ENCODE measurements around the gene SPATA2. TPM values are rescaled to one million over a fixed set of nuclear protein-coding genes. Genes with fewer than 3 reads are reported as not detected.
"Not testable (repeated sequence)": the region's sequence is repeated elsewhere in the genome, so short reads cannot be mapped to it uniquely, and the experiment has no call there.

The SPATA2 gene
- total RNA-seq, 1 experiment from 2014 or later = 8.3 TPM

DNA sequence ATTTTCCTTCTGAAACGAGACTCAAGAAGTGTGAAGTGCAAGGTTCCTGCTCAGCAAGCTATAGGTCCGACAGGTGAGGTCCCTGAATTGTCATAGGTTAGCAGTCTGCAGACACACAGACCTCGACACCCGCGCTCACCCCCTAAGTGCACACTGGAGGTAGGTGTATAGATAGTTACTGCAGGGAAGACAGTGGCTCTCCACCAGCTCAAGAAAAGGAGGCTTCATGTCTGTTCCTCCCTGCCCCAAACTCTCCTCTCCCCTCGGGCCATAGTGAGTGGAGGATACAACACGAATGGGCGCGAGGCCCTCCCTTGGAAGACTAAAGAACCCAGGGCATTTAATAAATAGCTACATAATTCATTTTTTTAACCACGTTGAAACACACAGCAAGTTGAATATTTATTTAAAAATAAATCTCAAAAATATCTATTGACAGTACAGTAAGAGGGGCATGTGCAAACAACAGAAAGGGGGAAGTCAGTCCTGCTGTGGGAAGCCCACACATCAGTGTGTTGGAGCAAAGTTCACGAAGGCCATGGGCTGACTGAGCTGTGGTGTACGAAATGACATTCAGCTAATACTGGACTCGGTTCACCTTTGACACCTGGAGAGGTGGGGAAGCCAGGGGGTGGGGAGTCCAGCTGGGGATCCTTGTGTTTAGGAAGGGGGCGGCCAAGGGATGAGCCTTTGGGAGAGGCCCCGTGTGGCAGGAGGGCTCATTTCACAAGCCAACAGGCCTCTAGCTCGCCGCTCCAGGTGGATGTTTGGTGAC is 10.7 kb downstream of the SPATA2 start:
- DNase-seq (ENCODE audit: low read depth) = no peak

DNA sequence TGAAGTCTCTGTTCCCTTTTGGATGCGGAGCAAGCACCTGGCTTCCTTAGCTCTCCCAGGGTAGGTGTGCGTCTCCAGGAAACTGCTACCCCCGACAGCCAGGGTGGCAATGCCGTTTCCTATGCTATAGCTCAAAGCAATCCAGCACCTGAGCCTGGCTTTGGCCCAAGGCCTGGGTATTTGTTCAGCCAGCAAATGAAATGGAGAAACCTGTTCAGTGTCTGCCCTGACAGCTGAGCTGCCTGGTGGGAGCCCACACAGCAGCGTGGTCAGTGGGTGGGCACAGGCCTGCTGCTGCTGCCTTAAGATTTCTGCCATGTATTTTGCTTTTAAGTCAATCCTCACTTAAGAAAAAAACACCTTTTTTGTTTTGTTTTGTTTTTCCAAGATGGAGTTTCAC is 13.7 kb downstream of the SPATA2 start:
- no peak for DNase-seq (ENCODE audit: low read depth)

DNA sequence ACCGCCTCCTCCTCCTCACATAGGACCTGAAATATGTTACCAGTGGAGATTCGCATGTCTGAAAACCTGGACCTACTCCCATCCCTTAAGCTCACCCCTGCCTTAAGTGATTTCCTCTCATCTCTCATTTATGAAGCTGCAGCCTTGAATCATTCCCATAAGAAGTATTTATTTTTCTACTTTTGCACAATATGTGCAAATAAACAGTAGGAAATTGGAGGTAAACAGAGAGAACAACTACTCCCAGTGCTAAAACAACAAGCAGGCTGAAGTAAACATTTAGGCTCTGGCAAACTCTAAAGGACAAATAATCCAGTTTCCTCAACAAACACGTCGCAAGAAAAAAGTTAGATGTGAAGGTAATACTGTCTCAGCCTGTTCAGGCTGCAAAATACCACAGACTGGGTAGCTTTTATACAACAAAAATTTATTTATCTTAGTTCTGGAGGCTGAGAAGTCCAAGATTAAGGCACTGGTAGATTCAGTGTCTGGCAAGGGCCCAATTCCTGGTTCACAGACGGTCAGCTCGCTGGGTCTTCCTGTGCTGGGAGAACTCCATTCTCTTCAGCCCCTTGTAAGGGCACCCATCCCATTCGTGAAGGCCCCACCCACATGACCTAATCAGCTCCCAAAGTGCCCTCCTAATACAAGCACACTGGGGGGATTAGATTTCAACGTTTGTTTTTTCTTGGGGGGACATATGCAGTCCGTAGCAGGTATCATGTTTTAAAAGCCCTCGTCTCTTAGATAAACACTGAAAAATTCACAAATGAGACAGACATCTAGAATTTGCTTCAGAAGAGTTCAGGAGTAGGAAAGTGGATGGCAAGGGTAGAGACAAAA is 15.6 kb downstream of the SPATA2 start:
- no peak for DNase-seq (ENCODE audit: low read depth)

DNA sequence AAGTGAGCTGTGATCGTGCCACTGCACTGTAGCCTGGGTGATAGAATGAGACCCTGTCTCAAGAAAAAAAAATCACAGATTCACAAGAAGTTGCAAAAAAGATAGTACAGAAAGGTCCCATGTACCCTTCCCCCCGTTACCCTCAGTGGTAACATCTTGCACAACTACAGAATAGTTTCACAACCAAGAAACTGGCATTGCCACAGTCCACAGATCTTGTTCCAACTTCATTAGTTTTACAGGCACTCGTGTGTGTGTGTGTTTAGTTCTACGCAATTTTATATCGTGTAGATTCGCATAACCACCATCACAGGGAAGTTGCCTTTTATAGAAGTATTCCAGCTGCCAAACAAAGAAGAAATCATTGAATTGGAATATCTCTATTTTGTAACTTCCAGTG is 19.1 kb downstream of the SPATA2 start:
- DNase-seq (ENCODE audit: low read depth) = no peak

DNA sequence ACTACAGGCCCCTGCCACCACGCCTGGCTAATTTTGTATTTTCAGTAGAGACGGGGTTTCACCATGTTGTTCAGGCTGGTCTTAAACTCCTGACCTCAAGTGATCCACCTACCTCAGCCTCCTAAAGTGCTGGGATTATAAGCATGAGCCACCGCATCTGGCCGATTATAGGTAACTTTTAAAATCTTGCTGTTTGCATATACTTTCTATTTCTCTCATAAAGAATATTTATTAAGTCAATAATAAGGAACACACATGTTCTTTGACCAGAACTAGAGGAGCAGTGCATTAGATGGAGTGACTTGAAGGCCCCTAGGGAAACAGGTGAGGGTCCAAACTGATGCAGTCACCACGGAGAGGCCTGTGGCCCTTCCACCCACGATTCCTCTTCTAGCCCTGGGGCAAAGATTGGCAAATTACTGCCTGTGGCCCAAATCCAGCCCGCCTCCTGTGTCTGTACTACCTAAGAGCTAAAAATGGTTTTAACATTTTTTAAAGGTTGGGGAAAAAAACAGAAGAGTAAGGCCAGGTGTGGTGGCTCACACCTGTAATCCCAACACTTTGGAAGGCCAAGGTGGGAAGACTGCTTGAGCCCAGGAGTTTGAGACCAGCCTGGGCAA is 19.7 kb downstream of the SPATA2 start:
- not testable (repeated sequence) for DNase-seq (ENCODE audit: low read depth)

DNA sequence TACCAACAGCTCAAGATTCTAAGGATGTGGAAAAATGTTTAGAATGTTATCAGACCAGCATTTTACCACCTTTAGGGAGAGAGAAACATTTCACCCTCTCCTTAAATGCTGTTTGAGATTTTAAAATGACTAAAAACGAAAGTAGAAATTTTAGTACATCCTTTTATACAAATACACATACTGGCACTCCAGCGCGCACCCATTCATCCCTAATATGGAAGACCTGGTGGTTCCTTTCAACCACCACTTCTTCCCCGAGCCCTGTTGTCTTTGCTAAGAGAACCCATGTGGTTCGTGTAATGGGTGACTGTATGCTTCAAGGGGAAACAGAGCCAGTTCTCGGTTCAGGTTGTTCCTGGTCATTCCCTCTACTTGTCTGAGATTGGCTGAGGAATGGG is 21.3 kb downstream of the SPATA2 start:
- no peak for DNase-seq (ENCODE audit: low read depth)

DNA sequence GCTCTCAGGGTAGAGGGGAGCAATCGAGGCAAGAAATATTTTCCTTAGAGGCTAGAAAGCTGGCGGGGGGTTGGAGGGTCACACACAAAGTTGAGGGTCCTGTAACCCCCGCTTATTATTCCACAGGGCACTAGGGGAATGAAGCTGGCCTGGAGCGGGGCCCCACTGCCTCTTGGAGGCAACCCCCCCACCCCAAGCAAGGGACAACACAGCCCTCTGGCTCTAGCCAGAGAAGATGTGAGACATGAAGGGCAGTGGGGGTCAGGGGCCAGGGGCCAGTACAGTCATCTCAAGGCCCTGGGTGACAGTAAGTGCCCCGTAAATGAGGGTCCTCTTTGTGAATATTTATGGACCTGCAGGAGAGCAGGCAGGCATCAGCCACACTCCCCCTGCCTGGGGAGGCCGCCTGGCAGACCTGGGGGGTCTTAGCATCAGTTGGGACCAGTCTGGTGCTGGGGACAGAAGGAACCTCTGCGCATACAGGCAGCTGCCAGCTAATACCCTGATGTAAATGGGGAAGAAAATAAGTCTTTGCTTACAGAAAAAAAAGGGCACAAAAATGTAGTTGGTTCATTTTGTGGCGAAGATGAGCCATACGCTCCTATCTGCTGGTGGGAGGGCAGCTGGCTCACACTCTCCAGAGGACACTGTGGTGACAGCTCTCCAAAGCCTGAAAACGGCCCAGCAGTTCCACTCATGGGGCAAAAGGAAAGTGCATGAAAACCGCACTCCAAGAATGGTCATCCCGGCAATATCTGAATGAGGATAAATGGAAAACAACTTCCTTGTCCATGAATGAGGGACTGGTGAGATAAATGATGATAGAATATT is 21.9 kb downstream of the SPATA2 start:
- no peak for DNase-seq (ENCODE audit: low read depth)

DNA sequence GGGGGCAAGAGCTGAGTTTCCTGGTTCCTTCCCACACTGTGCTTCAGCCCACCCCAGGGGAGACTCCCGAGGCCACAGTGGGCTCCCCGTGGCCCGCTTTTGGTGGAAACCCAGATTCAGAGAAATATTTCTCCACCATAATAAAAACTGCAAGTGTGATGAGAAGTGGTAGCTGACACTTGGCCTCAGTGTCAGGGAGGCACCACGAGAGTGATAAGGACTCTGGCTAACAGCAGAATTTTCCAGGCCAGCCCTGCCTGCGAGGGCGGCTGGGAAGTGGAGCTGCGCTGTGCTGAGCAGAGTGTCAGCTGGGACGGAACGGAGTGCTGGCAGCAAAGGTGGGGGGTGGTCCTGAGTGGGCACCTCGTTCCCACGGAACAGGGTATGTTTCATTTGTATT is 22.5 kb downstream of the SPATA2 start:
- no peak for DNase-seq (ENCODE audit: low read depth)

DNA sequence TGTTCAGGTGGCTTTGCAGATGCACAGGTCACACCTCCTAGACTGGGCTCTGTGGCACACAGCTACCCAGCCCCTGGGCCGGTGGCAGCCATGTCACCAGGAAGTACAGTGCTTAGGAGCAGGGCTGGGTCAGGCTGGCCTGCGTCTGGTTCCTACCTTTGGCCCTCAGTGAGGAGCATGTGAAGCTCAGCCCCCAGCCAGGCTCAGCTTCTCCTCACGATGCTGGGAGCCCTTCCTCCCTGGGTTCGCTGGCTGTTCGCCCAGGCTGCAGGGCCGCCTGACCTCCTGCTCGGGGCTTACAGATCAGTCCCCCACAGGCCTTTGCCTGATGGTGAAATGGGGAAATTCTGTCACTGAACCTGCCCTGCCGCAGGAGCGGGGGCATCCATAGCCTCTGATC is 23.1 kb downstream of the SPATA2 start:
- DNase-seq (ENCODE audit: low read depth) = no peak

DNA sequence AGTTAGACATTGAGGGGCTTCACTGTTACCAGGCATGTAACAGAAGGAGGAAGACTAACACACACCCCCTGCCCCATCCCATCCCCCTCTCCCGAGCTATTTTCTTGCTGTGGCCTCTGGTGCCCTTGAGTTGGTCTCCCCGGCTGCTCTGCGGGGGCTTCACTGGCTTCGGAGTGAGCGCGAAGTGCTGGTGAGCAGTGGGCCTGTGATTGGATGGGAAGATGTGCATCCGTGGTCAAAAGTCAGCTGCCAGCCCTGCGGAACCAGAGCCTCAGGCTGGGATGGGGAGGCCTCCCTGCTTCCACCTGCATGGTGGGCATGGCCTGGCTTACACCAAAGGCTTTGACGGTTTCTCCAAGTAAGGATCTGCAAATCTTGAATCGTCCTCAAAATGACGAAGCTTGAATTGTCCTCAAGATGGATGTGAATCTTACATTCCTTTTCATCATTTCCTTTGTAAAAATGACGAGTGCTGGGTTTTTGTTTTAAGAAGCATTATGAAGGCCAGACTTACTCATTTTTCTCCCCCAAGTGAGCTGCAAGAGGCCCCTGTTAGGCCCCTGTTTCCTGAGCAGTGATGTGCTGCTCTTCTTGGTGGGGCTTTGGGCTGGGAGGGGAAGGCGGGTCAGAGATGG is 23.7 kb downstream of the SPATA2 start:
- no peak for DNase-seq (ENCODE audit: low read depth)

DNA sequence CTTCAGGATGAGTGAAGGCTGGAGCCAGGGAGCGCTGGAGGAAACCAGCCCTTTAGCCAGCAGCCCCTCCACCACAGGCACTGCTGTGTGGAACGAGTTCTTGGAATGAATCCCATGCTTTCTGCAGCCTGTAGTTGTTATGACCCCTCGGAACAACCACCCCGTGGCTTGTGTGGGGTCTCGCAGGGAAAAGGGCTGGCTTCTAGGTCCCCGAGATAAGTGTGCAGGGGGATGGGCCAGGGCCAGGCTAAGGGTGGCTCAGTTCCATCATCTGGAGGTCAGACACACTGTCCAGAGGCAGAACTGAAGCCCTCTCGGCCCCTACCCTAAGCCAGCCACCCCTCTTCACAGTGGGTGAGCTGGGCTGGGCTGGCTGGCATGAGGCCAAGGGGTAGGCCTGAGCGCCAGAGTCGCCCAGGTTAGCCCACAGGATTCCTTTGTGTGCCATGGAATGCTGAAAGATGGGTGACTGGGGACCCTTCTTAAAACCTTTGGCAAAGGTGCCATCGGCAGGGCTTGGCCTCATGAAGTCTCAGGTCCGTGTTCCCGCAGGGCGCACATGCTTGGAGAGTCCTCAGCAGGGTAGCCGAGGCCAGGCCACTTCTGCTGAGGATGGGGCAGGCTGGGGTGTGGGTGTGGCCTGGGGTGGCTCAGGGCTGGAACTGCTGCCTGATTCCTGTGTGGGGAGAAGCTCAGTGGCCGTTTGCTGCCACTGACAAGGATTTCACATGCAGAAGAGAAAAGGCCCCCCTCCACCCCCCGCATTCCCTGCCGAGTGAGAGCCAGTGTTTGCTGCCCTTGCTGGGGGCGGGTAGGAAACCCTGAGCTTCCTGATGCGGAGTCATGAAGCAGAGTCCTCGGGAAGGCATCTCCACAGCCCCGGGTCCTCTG is 24.6 kb downstream of the SPATA2 start:
- no peak for DNase-seq (ENCODE audit: low read depth)

DNA sequence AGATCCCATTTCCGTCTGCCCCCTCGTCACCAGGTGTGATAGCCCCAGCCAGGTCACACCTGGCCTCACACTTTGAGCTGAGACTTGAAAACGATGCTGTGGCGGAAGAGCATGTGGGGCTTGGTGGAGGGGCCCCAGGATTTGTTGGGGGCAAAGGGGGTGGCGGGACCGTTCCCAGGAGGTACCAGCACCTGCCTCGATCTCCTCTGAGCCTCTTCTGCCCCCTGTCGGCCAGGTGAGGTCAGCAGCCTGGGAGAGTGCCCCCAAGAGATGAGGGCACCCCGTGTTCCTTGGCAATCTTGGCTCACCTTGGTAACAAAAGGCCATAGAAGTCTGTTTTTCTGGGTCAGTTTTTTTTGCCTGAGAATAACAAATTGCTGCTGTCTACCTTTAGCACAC is 25.4 kb downstream of the SPATA2 start:
- no peak for DNase-seq (ENCODE audit: low read depth)

DNA sequence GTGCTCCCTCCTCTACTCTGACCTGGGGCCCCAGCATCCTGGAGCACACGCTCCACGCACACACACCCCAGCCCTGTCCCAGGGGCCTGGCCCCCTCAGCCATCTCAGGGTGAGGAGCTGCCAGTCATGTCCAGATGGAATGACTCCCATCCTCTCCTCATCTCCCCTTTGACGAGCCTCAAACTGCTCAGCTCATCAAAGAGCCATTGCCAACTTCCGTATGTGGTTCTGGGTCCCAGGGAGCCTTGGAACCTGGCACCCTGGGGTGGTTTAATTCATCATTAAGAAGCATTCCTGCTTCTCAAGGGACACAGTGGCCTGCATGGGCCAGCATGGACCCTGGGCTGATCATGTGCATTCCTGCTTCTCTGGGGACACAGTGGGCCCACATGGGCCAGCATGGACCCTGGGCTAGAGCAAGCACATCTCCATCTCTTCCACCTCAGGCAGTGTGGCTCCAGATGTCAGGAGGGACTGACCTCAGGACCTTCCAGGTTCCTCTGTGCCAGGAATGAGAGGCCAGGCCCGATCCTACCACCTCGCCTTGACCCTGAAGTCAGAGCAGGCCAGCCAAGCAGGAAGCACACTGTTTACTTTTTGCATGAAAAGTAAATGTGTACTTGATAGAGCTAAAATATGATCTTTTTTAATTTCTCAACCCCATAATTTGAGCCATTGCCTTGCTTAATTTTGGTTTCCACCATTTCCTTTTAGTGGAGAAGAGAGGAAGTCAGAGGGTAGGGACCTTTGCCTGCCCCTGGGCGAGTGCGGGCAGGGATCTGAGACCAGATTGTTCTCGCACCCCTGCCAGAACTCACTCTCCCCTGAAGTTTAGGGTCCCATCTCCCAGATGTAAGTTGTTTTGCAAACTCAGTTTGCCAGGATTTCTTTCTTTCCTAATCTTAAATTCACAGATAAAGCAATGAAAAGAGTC is 26.1 kb downstream of the SPATA2 start:
- DNase-seq (ENCODE audit: low read depth) = no peak

DNA sequence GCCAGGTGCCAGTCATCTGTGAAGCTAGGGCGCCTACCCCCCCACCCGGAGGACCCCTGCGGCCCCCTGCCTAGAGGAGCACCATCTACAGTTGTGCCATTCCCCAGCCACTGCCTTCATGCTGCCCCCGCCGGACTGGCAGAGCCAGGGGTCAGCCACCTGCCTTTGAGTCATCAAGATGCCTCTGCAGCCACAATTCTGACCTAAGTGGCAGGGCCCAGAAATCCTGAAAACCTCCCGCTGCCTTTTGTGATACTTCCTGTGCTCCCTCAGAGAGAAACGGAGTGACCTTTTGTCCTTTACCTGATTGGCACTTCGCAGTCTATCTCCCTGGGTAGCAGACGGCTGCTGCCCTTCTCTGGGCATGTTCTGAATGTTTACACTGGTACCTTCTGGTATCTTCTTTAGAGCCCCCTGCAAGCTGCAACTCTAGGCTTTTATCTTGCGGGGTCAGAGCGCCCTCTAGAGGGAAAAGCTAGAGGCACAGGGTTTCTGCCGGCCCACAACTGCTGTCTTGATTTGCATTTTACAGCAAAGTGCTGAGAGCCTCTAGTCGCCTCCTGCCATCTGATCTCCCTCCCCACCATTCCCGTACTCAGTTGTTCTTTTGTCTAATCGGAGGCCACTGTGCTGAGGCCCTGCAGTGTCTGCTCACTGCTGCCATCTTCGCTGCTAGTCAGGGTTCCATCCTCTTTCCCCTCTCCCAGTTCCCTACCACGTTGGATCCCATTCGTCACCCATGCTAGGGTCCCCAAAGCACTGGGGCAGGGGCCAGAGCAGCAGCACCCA is 26.9 kb downstream of the SPATA2 start:
- DNase-seq (ENCODE audit: low read depth) = peak; percentile 95

DNA sequence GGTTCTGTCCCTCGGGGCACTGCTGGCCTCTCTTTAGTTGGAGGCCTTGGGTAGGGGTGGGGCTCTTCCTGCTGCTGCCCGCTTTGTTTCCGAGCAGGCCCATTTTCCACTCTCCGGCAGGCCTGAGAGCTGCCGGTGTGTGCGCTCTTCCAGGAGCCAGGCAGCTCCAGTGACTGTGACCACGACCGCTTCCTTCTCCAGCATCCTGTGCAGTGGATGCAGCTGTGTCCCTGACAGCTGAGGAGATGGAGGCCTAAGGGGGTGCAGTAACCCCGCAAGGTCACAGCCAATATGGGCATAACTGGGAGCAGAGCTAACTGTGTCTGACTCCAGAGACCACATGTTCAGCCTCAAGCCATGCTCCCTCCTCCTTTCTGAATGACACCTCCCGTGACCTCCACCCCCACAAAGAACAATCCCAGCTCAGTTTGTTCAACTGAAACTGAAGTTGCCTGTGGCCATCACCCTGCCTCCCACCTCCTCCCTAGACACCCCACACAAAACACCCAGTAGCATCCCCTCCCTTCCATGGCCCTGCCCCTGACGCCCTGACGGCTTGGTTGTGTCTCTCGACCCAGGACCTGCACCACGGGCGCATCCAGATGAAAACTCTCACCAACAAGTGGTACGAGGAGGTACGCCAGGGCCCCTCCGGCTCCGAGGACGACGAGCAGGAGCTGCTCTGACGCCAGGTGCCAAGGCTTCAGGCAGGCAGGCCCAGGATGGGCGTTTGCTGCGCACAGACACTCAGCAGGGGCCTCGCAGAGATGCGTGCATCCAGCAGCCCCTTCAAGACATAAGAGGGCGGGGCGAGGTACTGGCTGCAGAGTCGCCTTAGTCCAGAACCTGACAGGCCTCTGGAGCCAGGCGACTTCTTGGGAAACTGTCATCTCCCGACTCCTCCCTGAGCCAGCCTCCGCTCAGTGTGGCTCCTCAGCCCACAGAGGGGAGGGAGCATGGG is 27.8 kb downstream of the SPATA2 start:
- DNase-seq (ENCODE audit: low read depth) = peak; percentile 80

DNA sequence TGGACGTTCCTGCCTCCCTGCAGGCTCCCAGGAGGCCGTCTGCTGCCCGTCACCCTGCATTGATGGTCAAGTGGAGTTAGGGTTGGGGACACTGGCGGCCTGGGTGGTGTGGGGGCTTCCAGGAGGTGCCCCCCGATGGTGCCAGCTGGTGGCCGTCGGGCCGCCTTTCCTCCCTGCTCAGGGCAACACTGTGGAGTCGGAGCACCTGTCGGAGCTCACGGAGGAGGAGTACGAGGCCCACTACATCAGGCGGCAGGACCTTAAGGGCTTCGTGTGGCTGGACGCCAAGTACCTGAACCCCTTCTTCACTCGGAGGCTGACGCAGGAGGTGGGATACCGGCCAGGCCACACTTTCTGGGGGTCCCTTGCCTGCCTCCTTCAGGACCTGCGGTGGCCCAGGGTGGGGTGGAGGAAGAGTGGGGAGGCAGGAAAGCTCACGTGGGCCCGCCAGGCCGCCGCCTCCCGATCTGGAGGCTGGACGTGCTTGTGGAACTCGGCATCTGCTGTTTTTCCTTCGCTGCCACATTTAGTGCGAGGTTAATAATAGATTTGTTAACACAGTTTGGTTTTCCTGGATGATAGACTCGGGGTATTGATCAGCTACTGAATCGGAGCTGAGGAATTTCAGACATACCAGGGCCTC is 28.6 kb downstream of the SPATA2 start:
- no peak for DNase-seq (ENCODE audit: low read depth)
